Neural progenitor cell (in vitro differentiated cells): Measurements from ENCODE around the gene KCNQ1.

Experiments
- EZH2 ChIP-seq: fragments of 200-600 bp; sonication (generic); IDR thresholded peaks from 2 replicates; pipeline ENCODE4 v1.6.1; 2017; ENCODE audit warnings: antibody characterized with exemption, mild to moderate bottlenecking, moderate library complexity
- EZH2phosphoT487 ChIP-seq: fragments of 200-600 bp; sonication (generic); IDR thresholded peaks from 2 replicates; pipeline ENCODE4 v1.6.1; 2017; ENCODE audit warnings: antibody characterized with exemption
- TF ChIP-seq, protein P1 (sequence below): fragments of 200-600 bp; sonication (generic); IDR thresholded peaks from 2 replicates; pipeline ENCODE4 v1.5.1; 2017; ENCODE audit warnings: antibody characterized with exemption, mild to moderate bottlenecking

DNA sequence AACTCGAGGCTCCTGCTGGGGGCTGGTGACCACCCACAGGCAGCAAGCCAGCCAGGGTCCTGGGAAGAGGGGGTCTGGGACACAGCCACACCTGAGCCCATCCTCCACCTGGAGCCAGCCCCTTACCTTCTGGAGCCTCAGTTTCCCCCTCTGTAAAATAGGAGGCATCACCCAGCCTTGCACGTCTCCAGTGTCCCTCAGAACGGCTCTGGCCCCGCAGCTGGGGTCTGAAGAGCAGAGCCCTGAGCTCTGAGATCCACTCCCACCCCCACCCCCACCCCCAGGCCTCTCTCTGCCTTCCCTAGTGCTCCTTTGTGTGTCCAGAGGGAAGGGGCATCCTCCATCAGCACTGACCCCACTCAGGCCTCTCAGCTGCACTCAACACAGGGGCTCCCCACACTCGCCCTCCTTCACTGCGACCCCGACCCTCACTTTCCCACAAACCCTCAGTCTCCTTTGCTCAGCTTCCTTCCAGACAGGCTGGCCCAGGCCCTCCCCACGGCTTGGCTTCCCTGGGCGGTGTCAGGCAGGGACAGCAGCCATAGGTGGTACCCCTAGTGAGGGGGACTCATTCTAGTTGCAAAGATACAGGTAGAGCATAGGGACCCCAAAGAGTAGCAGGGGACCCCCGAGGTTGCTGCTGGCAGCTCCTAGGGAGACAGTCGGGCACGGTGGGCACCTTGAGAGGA, 288.3 kb downstream of the KCNQ1 start:
- TF ChIP-seq, protein P1, sequence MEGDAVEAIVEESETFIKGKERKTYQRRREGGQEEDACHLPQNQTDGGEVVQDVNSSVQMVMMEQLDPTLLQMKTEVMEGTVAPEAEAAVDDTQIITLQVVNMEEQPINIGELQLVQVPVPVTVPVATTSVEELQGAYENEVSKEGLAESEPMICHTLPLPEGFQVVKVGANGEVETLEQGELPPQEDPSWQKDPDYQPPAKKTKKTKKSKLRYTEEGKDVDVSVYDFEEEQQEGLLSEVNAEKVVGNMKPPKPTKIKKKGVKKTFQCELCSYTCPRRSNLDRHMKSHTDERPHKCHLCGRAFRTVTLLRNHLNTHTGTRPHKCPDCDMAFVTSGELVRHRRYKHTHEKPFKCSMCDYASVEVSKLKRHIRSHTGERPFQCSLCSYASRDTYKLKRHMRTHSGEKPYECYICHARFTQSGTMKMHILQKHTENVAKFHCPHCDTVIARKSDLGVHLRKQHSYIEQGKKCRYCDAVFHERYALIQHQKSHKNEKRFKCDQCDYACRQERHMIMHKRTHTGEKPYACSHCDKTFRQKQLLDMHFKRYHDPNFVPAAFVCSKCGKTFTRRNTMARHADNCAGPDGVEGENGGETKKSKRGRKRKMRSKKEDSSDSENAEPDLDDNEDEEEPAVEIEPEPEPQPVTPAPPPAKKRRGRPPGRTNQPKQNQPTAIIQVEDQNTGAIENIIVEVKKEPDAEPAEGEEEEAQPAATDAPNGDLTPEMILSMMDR, result no peak
- TF ChIP-seq EZH2, result no peak
- TF ChIP-seq EZH2phosphoT487, result no peak
